Peyer's patch (tissue), 4 donors: ENCODE measurements around the gene TTC21A. TPM values are rescaled to one million over a fixed set of nuclear protein-coding genes. Genes with fewer than 3 reads are reported as not detected.
A peak's percentile ranks its signal among the peaks of the same experiment; 100 is the strongest.

Experiments used
- DNase-seq, 3 donors: peaks; one replicate each; pipeline ENCODE4 v3.0.0-alpha.2; 2017 to 2019
- H3K27ac ChIP-seq, 4 donors: fragments of 200-600 bp; sonication (generic); one replicate each; pipeline ENCODE4 v1.5.1; 2016 to 2019
- H3K27me3 ChIP-seq, 2 donors: fragments of 200-600 bp; sonication (generic); one replicate each; pipeline ENCODE4 v1.5.1; 2019
- H3K36me3 ChIP-seq, 3 donors: fragments of 200-600 bp; sonication (generic); one replicate each; pipeline ENCODE4 v1.5.1; 2016 to 2019
- H3K4me1 ChIP-seq, 4 donors: fragments of 200-600 bp; sonication (generic); one replicate each; pipeline ENCODE4 v1.5.1; 2016 to 2019
- H3K4me3 ChIP-seq, 4 donors: fragments of 200-600 bp; sonication (generic); 1 replicate in 3 of 4; 2 replicates in 1 of 4; pipeline ENCODE4 v1.5.1; 2016 to 2019; ENCODE audit warnings: mild to moderate bottlenecking in 1 of 4
- H3K9me3 ChIP-seq, 4 donors: fragments of 200-600 bp; sonication (generic); one replicate each; pipeline ENCODE4 v1.5.1; 2016 to 2019; ENCODE audit warnings: mild to moderate bottlenecking in 1 of 4
- CTCF ChIP-seq, 6 experiments: fragments of 450-650 bp in 4 of 6; fragments of 200-600 bp in 2 of 6; sonication (generic) in 1 of 6; IDR thresholded peaks; one replicate each; pipeline ENCODE4 v1.5.1; 2017 to 2019; ENCODE audit warnings: antibody characterized with exemption in 6 of 6, mild to moderate bottlenecking in 3 of 6, moderate library complexity in 1 of 6
- POLR2A ChIP-seq, 2 donors: fragments of 450-650 bp; IDR thresholded peaks; one replicate each; pipeline ENCODE4 v1.5.1; 2017; ENCODE audit warnings: antibody characterized with exemption in 2 of 2, mild to moderate bottlenecking in 2 of 2, moderate library complexity in 2 of 2
- total RNA-seq, 4 donors: library from RNA; depleted of rRNA; stranded (reverse); fragments of >200 nt; gene quantifications; one replicate each; pipeline ENCODE4 v1.1.0, GENCODE V29; 2016

The TTC21A gene
- total RNA-seq, 4 donors from 2014 or later = 8.4 to 41.3 (median 19.1) TPM

- Histone ChIP-seq H3K4me3 (no peak overlapping the region), H3K4me1 (peaks cover 0 to 9% (median 0%) of the 10 kb centered on the region in 4 donors), H3K9me3 (no peaks in the 10 kb centered on the region), H3K27me3 (no peaks in the 10 kb centered on the region), H3K36me3 (peaks cover 0 to 64% (median 0%) of the 10 kb centered on the region in 3 donors), H3K27ac (no peak overlapping the region)
- DNase-seq = no peak
- TF ChIP-seq POLR2A (IDR thresholded peaks at IDR 0.05) (no peak), CTCF (IDR thresholded peaks at IDR 0.05) (no peak)
Measured at GRCh38 chr3:39099242-39099641, 8.2 kb upstream of the TTC21A start.

- no peak overlapping the region for H3K27ac ChIP-seq
- H3K9me3 ChIP-seq = no peaks in the 10 kb centered on the region
- no peak for DNase-seq
- H3K27me3 ChIP-seq = no peaks in the 10 kb centered on the region
- peaks cover 0 to 58% (median 0%) of the 10 kb centered on the region in 3 donors for H3K36me3 ChIP-seq
- peaks cover 0 to 16% (median 0%) of the 10 kb centered on the region in 4 donors for H3K4me1 ChIP-seq
- no peak for TF ChIP-seq CTCF (IDR thresholded peaks at IDR 0.05)
- no peak for TF ChIP-seq POLR2A (IDR thresholded peaks at IDR 0.05)
- no peak overlapping the region for H3K4me3 ChIP-seq
Measured at GRCh38 chr3:39099738-39100499, 7.6 kb upstream of the TTC21A start.

GRCh38 chr3:39100500-39100886, 7.0 kb upstream of the TTC21A start:
- no peak for DNase-seq
- peaks cover 0 to 52% (median 0%) of the 10 kb centered on the region in 3 donors for H3K36me3 ChIP-seq
- H3K27ac ChIP-seq = no peak overlapping the region
- TF ChIP-seq CTCF (IDR thresholded peaks at IDR 0.05) (no peak), POLR2A (IDR thresholded peaks at IDR 0.05) (no peak)
- H3K9me3 ChIP-seq = no peaks in the 10 kb centered on the region
- no peak overlapping the region for H3K4me3 ChIP-seq
- peaks cover 0 to 22% (median 0%) of the 10 kb centered on the region in 4 donors for H3K4me1 ChIP-seq
- H3K27me3 ChIP-seq = no peaks in the 10 kb centered on the region

GRCh38 chr3:39101022-39101689, 6.3 kb upstream of the TTC21A start:
- H3K27me3 ChIP-seq = no peaks in the 10 kb centered on the region
- no peak overlapping the region for H3K4me3 ChIP-seq
- DNase-seq = peak in 2 of 3 donors; percentile 62 to 76
- H3K36me3 ChIP-seq = peaks cover 0 to 47% (median 0%) of the 10 kb centered on the region in 3 donors
- no peaks in the 10 kb centered on the region for H3K9me3 ChIP-seq
- H3K4me1 ChIP-seq = peaks cover 0 to 29% (median under 1%) of the 10 kb centered on the region in 4 donors
- TF ChIP-seq CTCF (IDR thresholded peaks at IDR 0.05) (peak; percentile 39 to 72 (median 58)), POLR2A (IDR thresholded peaks at IDR 0.05) (no peak)
- no peak overlapping the region for H3K27ac ChIP-seq

- H3K27ac ChIP-seq = peak overlapping the region in 1 of 4 donors; percentile 5
- DNase-seq = no peak
- no peaks in the 10 kb centered on the region for H3K27me3 ChIP-seq
- TF ChIP-seq POLR2A (IDR thresholded peaks at IDR 0.05) (no peak), CTCF (IDR thresholded peaks at IDR 0.05) (no peak)
- peaks cover 0 to 33% (median 4%) of the 10 kb centered on the region in 4 donors for H3K4me1 ChIP-seq
- no peaks in the 10 kb centered on the region for H3K9me3 ChIP-seq
- no peak overlapping the region for H3K4me3 ChIP-seq
- peaks cover 0 to 33% (median 0%) of the 10 kb centered on the region in 3 donors for H3K36me3 ChIP-seq
Measured at GRCh38 chr3:39102504-39103323, 4.8 kb upstream of the TTC21A start.
